ENCODE data around the gene DNAJB11. TPM values are rescaled to one million over a fixed set of nuclear protein-coding genes. Genes with fewer than 3 reads are reported as not detected.

DNAJB11 gene
- total RNA-seq, 1 donor from 2014 or later: 34.6 TPM

- intact Hi-C loops (cut with DNase I): no loop called here
- H3K9me3 ChIP-seq: no peaks in the 10 kb centered on the region
- no peak overlapping the region for H3K4me3 ChIP-seq
- H3K36me3 ChIP-seq: no peaks in the 10 kb centered on the region
- no peaks in the 10 kb centered on the region for H3K4me1 ChIP-seq
- no peaks in the 10 kb centered on the region for H3K27me3 ChIP-seq
- TF ChIP-seq POLR2AphosphoS5 (IDR thresholded peaks at IDR 0.05; ENCODE audit: insufficient read depth in 1 of 2, low read depth in 1 of 2) (no peak), CTCF (IDR thresholded peaks at IDR 0.05) (no peak), POLR2A (IDR thresholded peaks at IDR 0.05) (no peak)
- no peak overlapping the region for H3K27ac ChIP-seq
- no peak for DNase-seq (ENCODE audit: extremely low spot score in 2 of 2)
These were observed 49.3 kb downstream of the DNAJB11 start for GRCh38 chr3:186619787-186620212.

GRCh38 chr3:186620213-186621092 lies 49.9 kb downstream of the DNAJB11 start:
- H3K9me3 ChIP-seq: no peaks in the 10 kb centered on the region
- intact Hi-C loops (cut with DNase I): no loop called here
- no peak for TF ChIP-seq POLR2AphosphoS5 (IDR thresholded peaks at IDR 0.05; ENCODE audit: insufficient read depth in 1 of 2, low read depth in 1 of 2)
- TF ChIP-seq POLR2A (IDR thresholded peaks at IDR 0.05): no peak
- TF ChIP-seq CTCF (IDR thresholded peaks at IDR 0.05): no peak
- no peak overlapping the region for H3K4me3 ChIP-seq
- H3K4me1 ChIP-seq: no peaks in the 10 kb centered on the region
- no peaks in the 10 kb centered on the region for H3K36me3 ChIP-seq
- no peak for DNase-seq (ENCODE audit: extremely low spot score in 2 of 2)
- H3K27ac ChIP-seq: no peak overlapping the region
- no peaks in the 10 kb centered on the region for H3K27me3 ChIP-seq

- Histone ChIP-seq H3K36me3 (no peaks in the 10 kb centered on the region), H3K27me3 (no peaks in the 10 kb centered on the region), H3K4me1 (no peaks in the 10 kb centered on the region), H3K4me3 (no peak overlapping the region), H3K27ac (no peak overlapping the region), H3K9me3 (no peaks in the 10 kb centered on the region)
- no peak for TF ChIP-seq POLR2A (IDR thresholded peaks at IDR 0.05)
- no peak for TF ChIP-seq CTCF (IDR thresholded peaks at IDR 0.05)
- TF ChIP-seq POLR2AphosphoS5 (IDR thresholded peaks at IDR 0.05; ENCODE audit: insufficient read depth in 1 of 2, low read depth in 1 of 2): no peak
- intact Hi-C loops (cut with DNase I): no loop called here
- no peak for DNase-seq (ENCODE audit: extremely low spot score in 2 of 2)
These were observed 51.6 kb downstream of the DNAJB11 start for GRCh38 chr3:186621894-186622650.

- H3K4me3 ChIP-seq: no peak overlapping the region
- no peak for DNase-seq (ENCODE audit: extremely low spot score in 2 of 2)
- TF ChIP-seq POLR2AphosphoS5 (IDR thresholded peaks at IDR 0.05; ENCODE audit: insufficient read depth in 1 of 2, low read depth in 1 of 2) (no peak), POLR2A (IDR thresholded peaks at IDR 0.05) (no peak), CTCF (IDR thresholded peaks at IDR 0.05) (no peak)
- no peak overlapping the region for H3K27ac ChIP-seq
- H3K9me3 ChIP-seq: no peaks in the 10 kb centered on the region
- H3K36me3 ChIP-seq: no peaks in the 10 kb centered on the region
- no peaks in the 10 kb centered on the region for H3K27me3 ChIP-seq
- H3K4me1 ChIP-seq: no peaks in the 10 kb centered on the region
- intact Hi-C loops (cut with DNase I): no loop called here
These were observed 52.3 kb downstream of the DNAJB11 start for GRCh38 chr3:186622651-186623310.

Data from vagina (tissue), 2 donors.